Measurements from ENCODE around the gene MTNR1A. TPM values are rescaled to one million over a fixed set of nuclear protein-coding genes. Genes with fewer than 3 reads are reported as not detected.

The MTNR1A gene
- total and polyA plus RNA-seq, 4 donors: not detected

DNA sequence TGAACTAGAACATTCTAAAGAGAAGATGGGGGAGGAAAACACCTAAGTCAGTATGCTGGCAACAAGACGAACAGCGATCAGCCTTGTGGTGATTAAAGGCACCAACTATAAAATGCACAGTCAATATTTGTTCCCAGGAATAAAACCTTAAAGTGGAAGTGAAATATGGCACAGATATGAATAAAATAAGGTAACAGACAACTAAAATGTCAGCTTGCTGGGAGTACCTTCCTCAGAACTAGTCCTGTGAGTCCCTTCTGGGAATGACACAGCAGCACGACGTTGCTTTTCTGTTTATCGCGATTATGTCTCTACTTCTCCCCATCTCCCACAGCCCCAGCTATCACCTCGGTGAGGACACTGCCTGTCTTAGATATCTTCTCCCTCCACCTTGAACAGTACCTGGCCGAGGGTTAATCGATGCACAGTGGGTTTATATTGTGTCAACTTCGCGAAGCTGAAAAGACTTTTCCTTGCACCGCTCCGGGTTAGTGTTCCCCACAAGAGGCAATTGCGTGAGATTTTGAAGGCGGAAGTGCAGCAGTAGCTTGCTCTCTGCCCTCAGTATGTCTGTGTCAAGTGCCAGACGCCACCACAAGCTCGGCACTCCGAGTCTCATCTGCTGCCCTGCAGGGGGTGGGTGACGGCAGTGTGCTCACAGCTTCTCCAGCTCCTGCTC, 17.4 kb downstream of the MTNR1A start:
- Histone ChIP-seq H3K9ac (ENCODE audit: low read depth in 1 of 2, low read length in 2 of 2) (no peak overlapping the region), H3K4me1 (ENCODE audit: control insufficient read depth in 4 of 4, insufficient read depth in 4 of 4, low read length in 3 of 4) (no peaks in the 10 kb centered on the region), H3K4me3 (ENCODE audit: low read depth in 1 of 3, low read length in 3 of 3) (no peak overlapping the region)

DNA sequence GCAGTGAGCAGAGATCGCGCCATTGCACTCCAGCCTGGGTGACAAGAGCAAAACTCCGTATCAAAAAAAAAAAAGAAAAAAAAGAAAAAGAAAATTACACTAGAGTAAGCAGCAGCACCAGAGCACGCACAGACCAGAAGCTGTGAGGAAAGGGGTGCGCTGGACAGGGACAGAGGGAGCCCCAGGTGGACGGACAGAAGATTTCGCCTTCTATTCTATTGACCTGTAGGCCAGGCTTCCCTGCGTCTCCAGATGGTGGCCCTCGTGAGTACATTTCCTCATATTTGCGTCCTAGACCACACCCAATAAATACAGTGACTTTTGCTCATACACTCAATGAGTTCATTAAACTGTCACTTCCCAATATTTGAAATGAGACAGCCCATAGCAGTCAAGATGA, 19.1 kb downstream of the MTNR1A start:
- DNase-seq (ENCODE audit: low spot score): no peak
- H3K36me3 ChIP-seq (ENCODE audit: control insufficient read depth in 4 of 4, insufficient read depth in 3 of 4, low read depth in 1 of 4, low read length in 3 of 4): no peaks in the 10 kb centered on the region
- no peaks in the 10 kb centered on the region for H3K4me1 ChIP-seq (ENCODE audit: control insufficient read depth in 4 of 4, insufficient read depth in 4 of 4, low read length in 3 of 4)
- WGBS: 84% methylated on average over 10 of the region's 10 CpGs
- H3K27me3 ChIP-seq (ENCODE audit: control insufficient read depth in 4 of 4, insufficient read depth in 4 of 4, low read length in 3 of 4): no peaks in the 10 kb centered on the region
- no peak overlapping the region for H3K4me3 ChIP-seq (ENCODE audit: low read depth in 1 of 3, low read length in 3 of 3)
- no peak overlapping the region for H3K9ac ChIP-seq (ENCODE audit: low read depth in 1 of 2, low read length in 2 of 2)
- H3K27ac ChIP-seq (ENCODE audit: low read depth in 1 of 2, low read length in 2 of 2): no peak overlapping the region
- H3K9me3 ChIP-seq (ENCODE audit: control insufficient read depth in 4 of 4, low read length in 3 of 4): peaks cover 0 to 5% (median under 1%) of the 10 kb centered on the region in 4 donors
- TF ChIP-seq HNF4G (IDR thresholded peaks at IDR 0.05) (no peak), CTCF (IDR thresholded peaks at IDR 0.05; ENCODE audit: low read depth, low read length, missing input control) (no peak), HNF4A (conservative IDR thresholded peaks at IDR 0.05) (no peak), TAF1 (conservative IDR thresholded peaks at IDR 0.05) (no peak), RAD21 (IDR thresholded peaks at IDR 0.05) (no peak), FOXA1 (IDR thresholded peaks at IDR 0.05) (no peak), SP1 (IDR thresholded peaks at IDR 0.05) (no peak), RXRA (IDR thresholded peaks at IDR 0.05) (no peak), YY1 (IDR thresholded peaks at IDR 0.05) (no peak), ATF3 (IDR thresholded peaks at IDR 0.05) (no peak), MAX (IDR thresholded peaks at IDR 0.05) (no peak), GABPA (IDR thresholded peaks at IDR 0.05 in 1 of 2, conservative IDR thresholded peaks at IDR 0.05 in 1 of 2) (no peak)
- TF ChIP-seq, protein P1, sequence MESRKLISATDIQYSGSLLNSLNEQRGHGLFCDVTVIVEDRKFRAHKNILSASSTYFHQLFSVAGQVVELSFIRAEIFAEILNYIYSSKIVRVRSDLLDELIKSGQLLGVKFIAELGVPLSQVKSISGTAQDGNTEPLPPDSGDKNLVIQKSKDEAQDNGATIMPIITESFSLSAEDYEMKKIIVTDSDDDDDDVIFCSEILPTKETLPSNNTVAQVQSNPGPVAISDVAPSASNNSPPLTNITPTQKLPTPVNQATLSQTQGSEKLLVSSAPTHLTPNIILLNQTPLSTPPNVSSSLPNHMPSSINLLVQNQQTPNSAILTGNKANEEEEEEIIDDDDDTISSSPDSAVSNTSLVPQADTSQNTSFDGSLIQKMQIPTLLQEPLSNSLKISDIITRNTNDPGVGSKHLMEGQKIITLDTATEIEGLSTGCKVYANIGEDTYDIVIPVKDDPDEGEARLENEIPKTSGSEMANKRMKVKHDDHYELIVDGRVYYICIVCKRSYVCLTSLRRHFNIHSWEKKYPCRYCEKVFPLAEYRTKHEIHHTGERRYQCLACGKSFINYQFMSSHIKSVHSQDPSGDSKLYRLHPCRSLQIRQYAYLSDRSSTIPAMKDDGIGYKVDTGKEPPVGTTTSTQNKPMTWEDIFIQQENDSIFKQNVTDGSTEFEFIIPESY (IDR thresholded peaks at IDR 0.05): no peak

More for the DNA sequence above, 17.4 kb downstream of the MTNR1A start:
- TF ChIP-seq, protein P1 (IDR thresholded peaks at IDR 0.05): no peak
- TF ChIP-seq GABPA (IDR thresholded peaks at IDR 0.05 in 1 of 2, conservative IDR thresholded peaks at IDR 0.05 in 1 of 2): no peak
- TF ChIP-seq HNF4G (IDR thresholded peaks at IDR 0.05): no peak
- TF ChIP-seq FOXA2 (IDR thresholded peaks at IDR 0.05): no peak
- TF ChIP-seq TAF1 (conservative IDR thresholded peaks at IDR 0.05): no peak
- TF ChIP-seq NR2F2 (IDR thresholded peaks at IDR 0.05): no peak
- TF ChIP-seq FOXA1 (IDR thresholded peaks at IDR 0.05): no peak
- TF ChIP-seq CTCF (IDR thresholded peaks at IDR 0.05; ENCODE audit: low read depth, low read length, missing input control): no peak
- TF ChIP-seq MAX (IDR thresholded peaks at IDR 0.05): no peak
- no peak for TF ChIP-seq JUND (IDR thresholded peaks at IDR 0.05)
- TF ChIP-seq YY1 (IDR thresholded peaks at IDR 0.05): no peak
- TF ChIP-seq EGR1 (IDR thresholded peaks at IDR 0.05; ENCODE audit: low read depth in 2 of 2): no peak
- no peak for TF ChIP-seq RXRA (IDR thresholded peaks at IDR 0.05)
- no peak for TF ChIP-seq RAD21 (IDR thresholded peaks at IDR 0.05)
- no peak for DNase-seq (ENCODE audit: low spot score)
- no peaks in the 10 kb centered on the region for H3K36me3 ChIP-seq (ENCODE audit: control insufficient read depth in 4 of 4, insufficient read depth in 3 of 4, low read depth in 1 of 4, low read length in 3 of 4)
- H3K9me3 ChIP-seq (ENCODE audit: control insufficient read depth in 4 of 4, low read length in 3 of 4): peaks cover under 1 to 5% (median 4%) of the 10 kb centered on the region in 4 donors
- 75% methylated on average over 19 of the region's 19 CpGs for WGBS
- H3K27ac ChIP-seq (ENCODE audit: low read depth in 1 of 2, low read length in 2 of 2): no peak overlapping the region
- no peaks in the 10 kb centered on the region for H3K27me3 ChIP-seq (ENCODE audit: control insufficient read depth in 4 of 4, insufficient read depth in 4 of 4, low read length in 3 of 4)

Measured in liver (tissue), 9 donors.